Measurements from ENCODE around the gene CTNNBIP1. TPM values are rescaled to one million over a fixed set of nuclear protein-coding genes. Genes with fewer than 3 reads are reported as not detected.

The CTNNBIP1 gene
- total and polyA plus RNA-seq, 2 donors (not counting 1 experiment from before 2014, with no cell fraction given) = 6.9 to 8.7 TPM

- no peak for TF ChIP-seq CTCF (IDR thresholded peaks at IDR 0.05)
- TF ChIP-seq EZH2 (IDR thresholded peaks at IDR 0.05; ENCODE audit: borderline replicate concordance, insufficient read depth, low read depth, low read length, poor library complexity, severe bottlenecking) = no peak
- peaks cover 30% of the 10 kb centered on the region for H3K4me1 Mint-ChIP-seq
- H3K9ac ChIP-seq (ENCODE audit: low read length) = no peak overlapping the region
- 95% methylated on average over 10 of the region's 12 CpGs for WGBS (ENCODE audit: insufficient coverage)
- H3K27me3 ChIP-seq (replicated peaks in 1 of 4; ENCODE audit: control extremely low read depth in 1 of 4, control insufficient read depth in 3 of 4, insufficient read depth in 4 of 4, low read length in 3 of 4) = no peaks in the 10 kb centered on the region
- ATAC-seq (ENCODE audit: low read depth) = no peak
- POLR2A ChIA-PET = no interaction called here
- intact Hi-C loops (cut with micrococcal nuclease) = loop anchor here (5.0 kb wide), 2 partner anchors 485 to 780 kb away; no protein-coding TSS in a partner anchor
- H4K20me1 ChIP-seq (ENCODE audit: control insufficient read depth, insufficient read depth, low read length, poor library complexity, severe bottlenecking) = no peaks in the 10 kb centered on the region
- no peak overlapping the region for H2AFZ ChIP-seq (ENCODE audit: insufficient read depth, low read depth, low read length, poor library complexity, severe bottlenecking)
- H3K27ac Mint-ChIP-seq = peak overlapping the region; percentile 60
- no peaks in the 10 kb centered on the region for H3K9me3 ChIP-seq (ENCODE audit: control extremely low read depth in 1 of 3, control insufficient read depth in 2 of 3, insufficient read depth in 1 of 3, low read length in 2 of 3)
- H3K79me2 ChIP-seq (ENCODE audit: control insufficient read depth, insufficient read depth, low read length) = peaks cover 8% of the 10 kb centered on the region
- no peak overlapping the region for H3K27ac ChIP-seq (ENCODE audit: low read length in 2 of 2)
- no peak for DNase-seq
- no peak overlapping the region for H3K4me2 ChIP-seq (replicated peaks; ENCODE audit: low read depth, low read length, poor library complexity, severe bottlenecking)
- H3K4me3 Mint-ChIP-seq = peak overlapping the region; percentile 71
- CTCF ChIA-PET = interaction anchor here (1.2 kb wide), 1 partner anchor 38 kb away, joined by 6 read pairs; no protein-coding TSS in a partner anchor
- H3K9me3 Mint-ChIP-seq (ENCODE audit: insufficient read depth) = no peaks in the 10 kb centered on the region
- no peak overlapping the region for H3K4me3 ChIP-seq (ENCODE audit: control extremely low read depth in 1 of 5, extremely low read depth in 1 of 5, insufficient read depth in 1 of 5, low read depth in 2 of 5, low read length in 4 of 5)
- H3K36me3 ChIP-seq (replicated peaks in 1 of 2; ENCODE audit: control extremely low read depth in 1 of 2, control insufficient read depth in 1 of 2, extremely low read depth in 1 of 2, insufficient read depth in 2 of 2, low read length in 1 of 2) = no peaks in the 10 kb centered on the region
- no peaks in the 10 kb centered on the region for H3K27me3 Mint-ChIP-seq
- H3K4me1 ChIP-seq (ENCODE audit: control insufficient read depth in 2 of 2, insufficient read depth in 2 of 2, low read length in 2 of 2) = peaks cover 10 to 18% of the 10 kb centered on the region in 2 donors
These were observed 2.3 kb upstream of the CTNNBIP1 start for GRCh38 chr1:9912264-9912936.
